HCT116 (cell line): Measurements from ENCODE around the gene TMIE. TPM values are rescaled to one million over a fixed set of nuclear protein-coding genes. Genes with fewer than 3 reads are reported as not detected.

Experiments
- ATAC-seq: fragments of 200-7000 bp; cut with Tn5 transposase; 2 replicates; pipeline ENCODE4 v1.9.1; 2020; ENCODE audit warnings: mild to moderate bottlenecking, moderate library complexity
- BruUV-seq: library from RNA; stranded (reverse); fragments of 400-500 nt; replicated peaks from 2 replicates; lab custom pipeline; 2021; lab: Mats Ljungman, UMichigan
- CTCF ChIA-PET: fragments of 300-600 bp; sonication (Branson Sonifier 250); formaldehyde crosslinking; loops from one replicate; lab custom pipeline; 2021; ENCODE audit warnings: antibody characterized with exemption; lab: Charles Lee
- POLR2A ChIA-PET: fragments of 300-600, 350-600 bp; sonication (Branson Sonifier 250); formaldehyde crosslinking; loops from one replicate; lab custom pipeline; 2021; ENCODE audit warnings: antibody characterized with exemption; lab: Charles Lee
- RAD21 ChIA-PET, 2 experiments: fragments of 300-600 bp; sonication (Branson Sonifier 250); formaldehyde crosslinking; loops; one replicate each; lab custom pipeline; 2023; ENCODE audit warnings: low total read pairs in 2 of 2; ENCODE audit not compliant: uncharacterized antibody in 2 of 2, unreplicated experiment in 2 of 2, low non-redundant PET in 1 of 2; lab: Charles Lee
- DNase-seq: peaks from one replicate; pipeline ENCODE4 v3.0.0-alpha.2; 2010; ENCODE audit warnings: low read depth, low spot score
- H2AFZ ChIP-seq: fragments of 200-600 bp; shearing (Covaris generic), sonication (generic); 2 replicates; pipeline ENCODE4 v1.6.1; 2017; ENCODE audit warnings: low read depth, mixed run types, mixed read lengths, antibody characterized with exemption, low read length; ENCODE audit not compliant: poor library complexity, severe bottlenecking
- H3K27ac ChIP-seq: 2 replicates; pipeline ENCODE4 v1.5.1; 2012; ENCODE audit warnings: low read depth, low read length
- H3K27me3 ChIP-seq: fragments of 200-600 bp; sonication (generic); 2 replicates; pipeline ENCODE4 v1.6.1; 2016; ENCODE audit warnings: mixed run types, low read length, mixed read lengths; ENCODE audit not compliant: insufficient read depth
- H3K36me3 ChIP-seq, 2 experiments: fragments of 200-500 bp in 1 of 2; fragments of 200-600 bp in 1 of 2; sonication (Bioruptor generic) in 1 of 2; sonication (generic) in 1 of 2; 2 replicates each; pipeline versions ENCODE4 v1.5.1 to v1.6.1; 2014 to 2016; ENCODE audit warnings: low read length in 2 of 2, inconsistent platforms in 1 of 2, mixed read lengths in 1 of 2, mixed run types in 1 of 2; ENCODE audit not compliant: insufficient read depth in 2 of 2, control insufficient read depth in 1 of 2
- H3K4me1 ChIP-seq, 2 experiments: fragments of 200-600 bp in 1 of 2; sonication (generic) in 1 of 2; 2 replicates each; pipeline versions ENCODE4 v1.5.1 to v1.6.1; 2012 to 2017; ENCODE audit warnings: low read length in 2 of 2, inconsistent platforms in 1 of 2, mild to moderate bottlenecking in 1 of 2, mixed read lengths in 1 of 2, mixed run types in 1 of 2, moderate library complexity in 1 of 2; ENCODE audit not compliant: insufficient read depth in 2 of 2, control insufficient read depth in 1 of 2
- H3K4me2 ChIP-seq: fragments of 200-600 bp; sonication (generic); 2 replicates; pipeline ENCODE4 v1.6.1; 2017; ENCODE audit warnings: mixed run types, low read length, mixed read lengths
- H3K4me3 ChIP-seq, 2 experiments: fragments of 200-600 bp in 1 of 2; sonication (generic) in 1 of 2; replicated peaks in 1 of 2; 2 replicates each; pipeline ENCODE4 v1.5.1; 2011 to 2016; ENCODE audit warnings: low read length in 2 of 2, control low read depth in 1 of 2, low read depth in 1 of 2, mild to moderate bottlenecking in 1 of 2, mixed read lengths in 1 of 2, mixed run types in 1 of 2
- H3K79me2 ChIP-seq: fragments of 200-600 bp; sonication (generic); 2 replicates; pipeline ENCODE4 v1.6.1; 2017; ENCODE audit warnings: mild to moderate bottlenecking, mixed run types, low read length, moderate library complexity, mixed read lengths; ENCODE audit not compliant: insufficient read depth
- H3K9ac ChIP-seq: fragments of 200-600 bp; sonication (generic); 2 replicates; pipeline ENCODE4 v1.6.1; 2016; ENCODE audit warnings: low read length, mixed read lengths
- H3K9me2 ChIP-seq: fragments of 200-600 bp; sonication (generic), shearing (Covaris generic); 2 replicates; pipeline ENCODE4 v1.6.1; 2017; ENCODE audit warnings: mixed run types, mild to moderate bottlenecking, moderate library complexity; ENCODE audit not compliant: insufficient read depth
- H3K9me3 ChIP-seq, 2 experiments: fragments of 200-500 bp in 1 of 2; fragments of 200-600 bp in 1 of 2; sonication (Bioruptor generic) in 1 of 2; sonication (generic) in 1 of 2; 2 replicates each; pipeline ENCODE4 v1.6.1; 2014 to 2017; ENCODE audit warnings: low read length in 2 of 2, mixed read lengths in 2 of 2, inconsistent platforms in 1 of 2, low read depth in 1 of 2, mild to moderate bottlenecking in 1 of 2, mixed run types in 1 of 2, moderate library complexity in 1 of 2; ENCODE audit not compliant: control insufficient read depth in 1 of 2, insufficient read depth in 1 of 2
- H4K20me1 ChIP-seq: fragments of 200-600 bp; sonication (generic), shearing (Covaris generic); 2 replicates; pipeline ENCODE4 v1.6.1; 2017; ENCODE audit warnings: mixed run types, mild to moderate bottlenecking, moderate library complexity; ENCODE audit not compliant: insufficient read depth
- CEBPB ChIP-seq: IDR thresholded peaks from 2 replicates; pipeline ENCODE4 v1.6.1; 2012; ENCODE audit warnings: low read depth
- CTCF ChIP-seq, 3 experiments: fragments of 200-600 bp in 1 of 3; sonication (generic) in 1 of 3; IDR thresholded peaks in 2 of 3; conservative IDR thresholded peaks in 1 of 3; 2 replicates each; pipeline ENCODE4 v1.5.1; 2012 to 2017; ENCODE audit warnings: low read depth in 2 of 3, low read length in 2 of 3, antibody characterized with exemption in 1 of 3, borderline replicate concordance in 1 of 3, control low read depth in 1 of 3, mild to moderate bottlenecking in 1 of 3, mixed read lengths in 1 of 3, mixed run types in 1 of 3, moderate library complexity in 1 of 3; ENCODE audit not compliant: insufficient read depth in 1 of 3
- EGR1 ChIP-seq: IDR thresholded peaks from 2 replicates; pipeline ENCODE4 v1.6.1; 2012; ENCODE audit warnings: low read depth
- ELF1 ChIP-seq: IDR thresholded peaks from 2 replicates; pipeline ENCODE4 v1.6.1; 2012; ENCODE audit warnings: low read depth, borderline replicate concordance
- EZH2 ChIP-seq: fragments of 200-600 bp; sonication (generic); IDR thresholded peaks from 2 replicates; pipeline ENCODE4 v1.6.1; 2017; ENCODE audit warnings: antibody characterized with exemption, mixed run types
- FOSL1 ChIP-seq: IDR thresholded peaks from 2 replicates; pipeline ENCODE4 v1.6.1; 2012; ENCODE audit warnings: low read depth
- JUND ChIP-seq: IDR thresholded peaks from 2 replicates; pipeline ENCODE4 v1.6.1; 2012
- RAD21 ChIP-seq: IDR thresholded peaks from 2 replicates; pipeline ENCODE4 v1.6.1; 2012; ENCODE audit warnings: low read depth, mild to moderate bottlenecking
- SRF ChIP-seq: IDR thresholded peaks from 2 replicates; pipeline ENCODE4 v1.6.1; 2012; ENCODE audit warnings: low read depth
- intact Hi-C: fragments of 100-400 bp; cut with micrococcal nuclease; formaldehyde crosslinking; loops from 2 replicates; pipeline ENCODE4 v1.10.0; 2022
- total RNA-seq: library from RNA; stranded (reverse); gene quantifications from one replicate; pipeline ENCODE4 v1.2.1, GENCODE V29; 2021; ENCODE audit not compliant: unreplicated experiment
- TF ChIP-seq, protein P1 (sequence below): IDR thresholded peaks from 2 replicates; pipeline ENCODE4 v1.6.1; 2011; ENCODE audit warnings: mild to moderate bottlenecking, low read length, moderate library complexity; ENCODE audit not compliant: insufficient replicate concordance; ENCODE audit errors: extremely low read depth

Gene TMIE
- total RNA-seq, 1 experiment from 2014 or later = 0.74 TPM

DNA sequence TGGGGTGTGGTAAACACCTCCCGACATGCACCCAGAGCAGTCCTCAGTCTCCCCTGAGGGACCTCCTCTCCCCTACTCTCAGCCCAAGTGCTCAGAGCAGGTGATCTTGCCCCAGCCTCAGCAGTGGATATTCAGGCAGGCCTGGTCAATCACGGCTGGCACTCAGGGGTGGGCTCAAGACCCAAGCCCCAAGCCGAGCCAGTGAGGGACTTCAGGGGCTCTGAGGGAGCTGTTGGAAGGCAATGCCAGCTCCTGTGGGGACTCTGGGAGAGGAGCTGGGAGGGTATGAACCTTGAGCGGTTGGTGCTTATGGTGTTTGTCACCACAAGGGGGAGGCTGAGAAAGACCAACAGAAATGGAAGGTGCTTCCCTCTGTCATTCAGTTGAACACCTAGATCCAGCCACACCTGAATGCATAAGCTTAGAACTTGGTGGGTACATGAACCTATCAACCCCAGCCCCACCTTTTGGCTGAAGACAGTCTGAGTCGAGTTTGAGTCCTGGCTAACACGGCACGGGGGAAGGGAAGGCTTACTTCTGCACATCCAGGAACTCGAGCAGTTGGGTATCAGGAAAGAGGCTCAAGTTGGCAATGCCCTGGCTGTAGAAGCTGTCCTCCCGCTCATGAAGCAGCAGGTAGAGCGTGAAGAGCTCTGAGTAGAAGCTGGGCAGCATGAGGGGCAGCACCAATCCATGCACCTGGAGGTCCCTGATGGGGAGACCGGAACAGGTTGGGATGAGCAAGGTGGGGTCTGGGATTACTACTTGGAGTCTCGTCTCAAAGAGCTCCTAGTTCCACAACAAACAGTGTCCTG is 27.0 kb upstream of the TMIE start:
- RAD21 ChIA-PET = interaction anchor here in 1 of 2 experiments (0.6 kb wide), 1 partner anchor 33 kb away, joined by 5 read pairs; no protein-coding TSS in a partner anchor
- H3K9me3 ChIP-seq = no peaks in the 10 kb centered on the region
- no peak overlapping the region for H3K4me3 ChIP-seq
- no peak overlapping the region for H3K9ac ChIP-seq
- intact Hi-C loops = no loop called here
- POLR2A ChIA-PET = no interaction called here
- H3K27me3 ChIP-seq = no peaks in the 10 kb centered on the region
- BruUV-seq = no TSS peak
- no peak overlapping the region for H2AFZ ChIP-seq
- TF ChIP-seq EGR1 (no peak), SRF (no peak), FOSL1 (no peak), RAD21 (peak; percentile 36; the same call in 1 of the 2 replicates), ELF1 (no peak), CEBPB (no peak), EZH2 (no peak), CTCF (IDR thresholded peaks at IDR 0.05 in 2 of 3, conservative IDR thresholded peaks at IDR 0.05 in 1 of 3; ENCODE audit: borderline replicate concordance in 1 of 3, insufficient read depth in 1 of 3, low read depth in 2 of 3, low read length in 2 of 3) (peak; percentile 24 to 51 (median 50); a peak in 4 of 6 replicates), JUND (no peak)
- TF ChIP-seq, protein P1, sequence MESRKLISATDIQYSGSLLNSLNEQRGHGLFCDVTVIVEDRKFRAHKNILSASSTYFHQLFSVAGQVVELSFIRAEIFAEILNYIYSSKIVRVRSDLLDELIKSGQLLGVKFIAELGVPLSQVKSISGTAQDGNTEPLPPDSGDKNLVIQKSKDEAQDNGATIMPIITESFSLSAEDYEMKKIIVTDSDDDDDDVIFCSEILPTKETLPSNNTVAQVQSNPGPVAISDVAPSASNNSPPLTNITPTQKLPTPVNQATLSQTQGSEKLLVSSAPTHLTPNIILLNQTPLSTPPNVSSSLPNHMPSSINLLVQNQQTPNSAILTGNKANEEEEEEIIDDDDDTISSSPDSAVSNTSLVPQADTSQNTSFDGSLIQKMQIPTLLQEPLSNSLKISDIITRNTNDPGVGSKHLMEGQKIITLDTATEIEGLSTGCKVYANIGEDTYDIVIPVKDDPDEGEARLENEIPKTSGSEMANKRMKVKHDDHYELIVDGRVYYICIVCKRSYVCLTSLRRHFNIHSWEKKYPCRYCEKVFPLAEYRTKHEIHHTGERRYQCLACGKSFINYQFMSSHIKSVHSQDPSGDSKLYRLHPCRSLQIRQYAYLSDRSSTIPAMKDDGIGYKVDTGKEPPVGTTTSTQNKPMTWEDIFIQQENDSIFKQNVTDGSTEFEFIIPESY = no peak
- H3K79me2 ChIP-seq = no peaks in the 10 kb centered on the region
- CTCF ChIA-PET = no interaction called here
- ATAC-seq (peak; percentile 76), DNase-seq (no peak)
- no peaks in the 10 kb centered on the region for H4K20me1 ChIP-seq
- H3K4me1 ChIP-seq = no peaks in the 10 kb centered on the region
- no peak overlapping the region for H3K27ac ChIP-seq
- no peaks in the 10 kb centered on the region for H3K9me2 ChIP-seq
- no peaks in the 10 kb centered on the region for H3K36me3 ChIP-seq
- H3K4me2 ChIP-seq = no peak overlapping the region
